SK-N-SH (cell line): ENCODE results near the gene TESK1.

ENCODE experiments used
- FOXM1 ChIP-seq: IDR thresholded peaks from 2 replicates; pipeline ENCODE4 v1.4.0; 2012; ENCODE audit warnings: low read depth, mild to moderate bottlenecking
- RCOR1 ChIP-seq: fragments of 150-350 bp; IDR thresholded peaks from 2 replicates; pipeline ENCODE4 v1.6.1; 2017; ENCODE audit warnings: antibody characterized with exemption, low read length
- RFX5 ChIP-seq: IDR thresholded peaks from 2 replicates; pipeline ENCODE4 v1.6.1; 2012; ENCODE audit warnings: mild to moderate bottlenecking, improper control_type of control experiment, low read length
- TF ChIP-seq, protein P1 (sequence below): IDR thresholded peaks from 2 replicates; pipeline ENCODE4 v1.4.0; 2012; ENCODE audit warnings: low read depth, borderline replicate concordance

DNA sequence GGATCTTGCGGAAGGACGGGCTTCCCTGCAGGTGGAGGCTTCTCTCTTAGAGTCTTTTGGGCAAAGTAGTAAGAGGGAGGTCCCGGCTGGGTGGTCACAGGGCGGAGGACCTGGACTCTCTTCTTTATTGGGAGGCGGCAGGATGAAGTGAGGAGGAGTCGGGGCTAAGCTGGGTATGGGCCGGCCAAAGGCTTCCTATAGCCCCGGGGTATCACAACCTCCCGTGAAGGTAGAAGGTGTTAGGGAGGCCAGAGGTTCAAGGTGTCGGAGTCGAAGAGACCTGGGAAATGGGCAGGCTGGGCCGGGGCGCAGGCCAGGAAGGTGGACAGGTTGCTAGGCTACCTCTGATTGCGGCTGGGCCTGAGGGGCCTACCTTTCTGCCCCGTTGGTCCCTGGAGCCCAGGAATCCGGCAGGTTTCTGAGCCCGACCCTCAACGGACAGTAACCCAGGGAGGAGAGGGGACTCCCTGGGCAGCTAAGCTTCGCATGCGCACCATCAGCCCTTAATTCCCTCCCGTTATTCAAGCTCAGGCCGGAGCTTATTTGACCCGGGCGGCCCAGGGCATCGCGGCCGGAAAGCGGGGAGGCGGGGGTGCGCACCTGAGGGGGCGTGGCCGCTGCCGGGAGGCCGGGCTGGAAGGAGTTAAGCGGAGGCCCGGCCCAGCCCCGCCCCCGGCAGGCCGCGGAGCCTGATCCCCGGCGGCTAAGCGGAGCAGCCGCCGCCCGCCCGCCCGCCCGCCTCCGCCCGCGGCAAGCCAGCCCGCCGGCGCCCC lies at the start of gene TESK1:
- TF ChIP-seq RCOR1 (no peak), FOXM1 (no peak), RFX5 (no peak)
- TF ChIP-seq, protein P1, sequence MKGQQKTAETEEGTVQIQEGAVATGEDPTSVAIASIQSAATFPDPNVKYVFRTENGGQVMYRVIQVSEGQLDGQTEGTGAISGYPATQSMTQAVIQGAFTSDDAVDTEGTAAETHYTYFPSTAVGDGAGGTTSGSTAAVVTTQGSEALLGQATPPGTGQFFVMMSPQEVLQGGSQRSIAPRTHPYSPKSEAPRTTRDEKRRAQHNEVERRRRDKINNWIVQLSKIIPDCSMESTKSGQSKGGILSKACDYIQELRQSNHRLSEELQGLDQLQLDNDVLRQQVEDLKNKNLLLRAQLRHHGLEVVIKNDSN: no peak
